Liver (tissue), 9 donors: ENCODE results near the gene LRRFIP2. TPM values are rescaled to one million over a fixed set of nuclear protein-coding genes. Genes with fewer than 3 reads are reported as not detected.

ENCODE experiments used
- DNase-seq: peaks from one replicate; pipeline ENCODE4 v3.0.0-alpha.2; 2017; ENCODE audit warnings: low spot score
- H3K27ac ChIP-seq, 2 donors: one replicate each; pipeline ENCODE4 v1.7.0; 2013; ENCODE audit warnings: inconsistent platforms in 2 of 2, low read length in 2 of 2, control low read depth in 1 of 2, low read depth in 1 of 2, mild to moderate bottlenecking in 1 of 2
- H3K27me3 ChIP-seq, 4 donors: one replicate each; pipeline versions ENCODE4 v1.6.1 to v1.7.0; 2013; ENCODE audit warnings: low read length in 3 of 4, inconsistent platforms in 1 of 4, mild to moderate bottlenecking in 1 of 4, moderate library complexity in 1 of 4; ENCODE audit not compliant: control insufficient read depth in 4 of 4, insufficient read depth in 4 of 4
- H3K36me3 ChIP-seq, 4 donors: one replicate each; pipeline versions ENCODE4 v1.6.1 to v1.7.0; 2013; ENCODE audit warnings: low read length in 3 of 4, mild to moderate bottlenecking in 3 of 4, low read depth in 1 of 4, moderate library complexity in 1 of 4; ENCODE audit not compliant: control insufficient read depth in 4 of 4, insufficient read depth in 3 of 4
- H3K4me1 ChIP-seq, 4 donors: one replicate each; pipeline versions ENCODE4 v1.6.1 to v1.7.0; 2013; ENCODE audit warnings: low read length in 3 of 4, mild to moderate bottlenecking in 3 of 4, moderate library complexity in 1 of 4; ENCODE audit not compliant: control insufficient read depth in 4 of 4, insufficient read depth in 4 of 4
- H3K4me3 ChIP-seq, 3 donors: one replicate each; pipeline versions ENCODE4 v1.6.1 to v1.7.0; 2013; ENCODE audit warnings: low read length in 3 of 3, control low read depth in 1 of 3, low read depth in 1 of 3, mild to moderate bottlenecking in 1 of 3
- H3K9ac ChIP-seq, 2 donors: one replicate each; pipeline ENCODE4 v1.7.0; 2013; ENCODE audit warnings: low read length in 2 of 2, mild to moderate bottlenecking in 2 of 2, moderate library complexity in 2 of 2, control low read depth in 1 of 2, low read depth in 1 of 2
- H3K9me3 ChIP-seq, 4 donors: one replicate each; pipeline versions ENCODE4 v1.6.1 to v1.7.0; 2013; ENCODE audit warnings: low read length in 3 of 4; ENCODE audit not compliant: control insufficient read depth in 4 of 4
- CTCF ChIP-seq: fragments of 150-350 bp; IDR thresholded peaks from 2 replicates; pipeline ENCODE4 v1.5.1; 2017; ENCODE audit warnings: improper control_type of control experiment, low read depth, low read length; ENCODE audit not compliant: missing input control
- EGR1 ChIP-seq, 2 donors: IDR thresholded peaks; 2 replicates each; pipeline ENCODE4 v1.6.1; 2016 to 2018; ENCODE audit warnings: antibody characterized with exemption in 2 of 2, low read depth in 2 of 2
- FOXA1 ChIP-seq: IDR thresholded peaks from 2 replicates; pipeline ENCODE4 v1.6.1; 2016; ENCODE audit warnings: antibody characterized with exemption
- GABPA ChIP-seq, 2 donors: IDR thresholded peaks in 1 of 2; conservative IDR thresholded peaks in 1 of 2; 2 replicates each; pipeline ENCODE4 v1.6.1; 2016; ENCODE audit warnings: antibody characterized with exemption in 2 of 2, mild to moderate bottlenecking in 1 of 2, moderate library complexity in 1 of 2
- HNF4A ChIP-seq, 2 donors: conservative IDR thresholded peaks; 2 replicates each; pipeline ENCODE4 v1.6.1; 2016; ENCODE audit warnings: antibody characterized with exemption in 2 of 2, mild to moderate bottlenecking in 2 of 2
- HNF4G ChIP-seq: IDR thresholded peaks from 2 replicates; pipeline ENCODE4 v1.6.1; 2016; ENCODE audit warnings: antibody characterized with exemption
- JUND ChIP-seq, 2 donors: IDR thresholded peaks; 2 replicates each; pipeline ENCODE4 v1.6.1; 2016; ENCODE audit warnings: antibody characterized with exemption in 2 of 2
- MAX ChIP-seq: IDR thresholded peaks from 2 replicates; pipeline ENCODE4 v1.6.1; 2016; ENCODE audit warnings: antibody characterized with exemption
- RAD21 ChIP-seq, 2 donors: IDR thresholded peaks; 2 replicates each; pipeline ENCODE4 v1.6.1; 2016; ENCODE audit warnings: antibody characterized with exemption in 2 of 2, mild to moderate bottlenecking in 2 of 2
- SP1 ChIP-seq: IDR thresholded peaks from 2 replicates; pipeline ENCODE4 v1.6.1; 2018; ENCODE audit warnings: antibody characterized with exemption, mild to moderate bottlenecking
- TAF1 ChIP-seq: conservative IDR thresholded peaks from 2 replicates; pipeline ENCODE4 v1.6.1; 2016; ENCODE audit warnings: antibody characterized with exemption, mild to moderate bottlenecking
- YY1 ChIP-seq: IDR thresholded peaks from 2 replicates; pipeline ENCODE4 v1.6.1; 2016; ENCODE audit warnings: antibody characterized with exemption, mild to moderate bottlenecking
- WGBS: extraction: QIAGEN DNeasy Blood & Tissue Kit; methylation state at CpG from one replicate; pipeline ENCODE4 v1.1.7; 2013; 5-methylcytosine and 5-hydroxymethylcytosine counted together
- polyA plus RNA-seq, 2 donors: library from polyadenylated mRNA; stranded (reverse) in 1 of 2; unstranded in 1 of 2; fragments of 200-250 nt in 1 of 2; fragments of >200 nt in 1 of 2; fragmentation: Nextera tagmentation in 1 of 2; extraction: Ambion mirVana in 1 of 2; gene quantifications; one replicate each; pipeline versions ENCODE4 v1.2.1 to v1.2.3, GENCODE V29; 2013 to 2015
- total RNA-seq, 2 donors: library from RNA; depleted of rRNA; stranded (reverse); fragments of >200 nt; gene quantifications; one replicate each; pipeline ENCODE4 v1.2.3, GENCODE V29; 2014
- TF ChIP-seq, protein P1 (sequence below): IDR thresholded peaks from 2 replicates; pipeline ENCODE4 v1.6.1; 2016; ENCODE audit warnings: antibody characterized with exemption
- donor health status: healthy.
- donor health status: healthy.
- donor health status: healthy.
- donor health status: healthy.
- donor health status: healthy.

Gene LRRFIP2
- total and polyA plus RNA-seq, 4 donors = 22.6 to 56.9 (median 39.8) TPM

GRCh38 chr3:37143821-37144220 lies 30.6 kb downstream of the LRRFIP2 start:
- H3K27ac ChIP-seq = peak overlapping the region; percentile 84 to 97
- no peak overlapping the region for H3K9ac ChIP-seq
- DNase-seq = no peak
- WGBS = 93% methylated on average over 9 of the region's 9 CpGs
- TF ChIP-seq EGR1 (IDR thresholded peaks at IDR 0.05; ENCODE audit: low read depth in 2 of 2) (no peak), JUND (IDR thresholded peaks at IDR 0.05) (no peak), HNF4G (no peak), YY1 (no peak), RAD21 (IDR thresholded peaks at IDR 0.05) (no peak), CTCF (no peak)
- TF ChIP-seq, protein P1, sequence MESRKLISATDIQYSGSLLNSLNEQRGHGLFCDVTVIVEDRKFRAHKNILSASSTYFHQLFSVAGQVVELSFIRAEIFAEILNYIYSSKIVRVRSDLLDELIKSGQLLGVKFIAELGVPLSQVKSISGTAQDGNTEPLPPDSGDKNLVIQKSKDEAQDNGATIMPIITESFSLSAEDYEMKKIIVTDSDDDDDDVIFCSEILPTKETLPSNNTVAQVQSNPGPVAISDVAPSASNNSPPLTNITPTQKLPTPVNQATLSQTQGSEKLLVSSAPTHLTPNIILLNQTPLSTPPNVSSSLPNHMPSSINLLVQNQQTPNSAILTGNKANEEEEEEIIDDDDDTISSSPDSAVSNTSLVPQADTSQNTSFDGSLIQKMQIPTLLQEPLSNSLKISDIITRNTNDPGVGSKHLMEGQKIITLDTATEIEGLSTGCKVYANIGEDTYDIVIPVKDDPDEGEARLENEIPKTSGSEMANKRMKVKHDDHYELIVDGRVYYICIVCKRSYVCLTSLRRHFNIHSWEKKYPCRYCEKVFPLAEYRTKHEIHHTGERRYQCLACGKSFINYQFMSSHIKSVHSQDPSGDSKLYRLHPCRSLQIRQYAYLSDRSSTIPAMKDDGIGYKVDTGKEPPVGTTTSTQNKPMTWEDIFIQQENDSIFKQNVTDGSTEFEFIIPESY = no peak
- peaks cover 0 to 3% (median under 1%) of the 10 kb centered on the region in 4 donors for H3K36me3 ChIP-seq
- no peaks in the 10 kb centered on the region for H3K27me3 ChIP-seq
- H3K4me3 ChIP-seq = no peak overlapping the region
- no peaks in the 10 kb centered on the region for H3K9me3 ChIP-seq
- peaks cover 15 to 79% (median 48%) of the 10 kb centered on the region in 4 donors for H3K4me1 ChIP-seq

DNA sequence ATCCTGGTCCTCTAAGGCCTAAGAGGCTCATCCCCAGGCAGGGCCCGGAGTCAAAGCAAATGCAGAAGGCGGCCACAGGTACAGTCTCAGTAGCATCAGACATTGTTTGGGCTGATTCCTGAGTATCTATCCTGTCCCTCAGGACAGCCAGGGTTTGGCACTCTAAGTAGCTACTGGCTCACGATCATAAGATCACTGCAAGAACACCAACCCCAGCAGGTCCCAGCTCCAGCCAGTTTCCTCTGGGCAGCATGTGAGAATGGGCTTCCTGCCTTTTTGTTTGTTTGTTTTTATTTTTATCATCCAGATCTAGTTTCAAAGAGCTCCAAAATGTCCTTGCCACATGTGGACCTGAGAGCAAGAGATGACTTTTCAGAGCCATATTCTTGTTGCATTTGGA lies 32.7 kb downstream of the LRRFIP2 start:
- no peak for DNase-seq
- Histone ChIP-seq H3K4me3 (no peak overlapping the region), H3K9ac (no peak overlapping the region), H3K36me3 (peaks cover 0 to 2% (median 0%) of the 10 kb centered on the region in 4 donors), H3K9me3 (no peaks in the 10 kb centered on the region), H3K27ac (peak overlapping the region; percentile 33 to 40), H3K4me1 (peaks cover 13 to 80% (median 50%) of the 10 kb centered on the region in 4 donors), H3K27me3 (no peaks in the 10 kb centered on the region)
- no peak for TF ChIP-seq JUND (IDR thresholded peaks at IDR 0.05)
- TF ChIP-seq TAF1 = no peak
- TF ChIP-seq MAX = no peak
- TF ChIP-seq YY1 = peak; percentile 17
- TF ChIP-seq HNF4A (conservative IDR thresholded peaks at IDR 0.05) = peak; percentile 26 to 37
- TF ChIP-seq CTCF = no peak
- no peak for TF ChIP-seq HNF4G
- no peak for TF ChIP-seq FOXA1
- no peak for TF ChIP-seq SP1
- no peak for TF ChIP-seq GABPA (IDR thresholded peaks at IDR 0.05 in 1 of 2, conservative IDR thresholded peaks at IDR 0.05 in 1 of 2)
- no peak for TF ChIP-seq RAD21 (IDR thresholded peaks at IDR 0.05)
- 76% methylated on average over 3 of the region's 3 CpGs for WGBS
